Adrenal gland (tissue), 5 donors: ENCODE data around the gene SAMD9.

Source experiments
- CTCF ChIP-seq, 6 experiments: fragments of 450-650 bp in 4 of 6; fragments of 200-600 bp in 2 of 6; sonication (generic) in 1 of 6; IDR thresholded peaks; 1 replicate in 5 of 6; 2 replicates in 1 of 6; pipeline versions ENCODE4 v1.5.1 to v1.8.0; 2016 to 2021; ENCODE audit warnings: antibody characterized with exemption in 6 of 6, mild to moderate bottlenecking in 2 of 6, moderate library complexity in 1 of 6
- POLR2A ChIP-seq, 2 donors: fragments of 450-650 bp; IDR thresholded peaks; one replicate each; pipeline ENCODE4 v1.6.1; 2017; ENCODE audit warnings: antibody characterized with exemption in 2 of 2, mild to moderate bottlenecking in 2 of 2, moderate library complexity in 1 of 2
- donor health status: DM: no; HTN: no; CAD: no.

GRCh38 chr7:93164766-93165165, 47.0 kb upstream of the SAMD9 start:
- TF ChIP-seq POLR2A (IDR thresholded peaks at IDR 0.05) (no peak), CTCF (IDR thresholded peaks at IDR 0.05) (no peak)
